GM23338 (cell line): ENCODE data around the gene NCLN. TPM values are rescaled to one million over a fixed set of nuclear protein-coding genes. Genes with fewer than 3 reads are reported as not detected.

Source experiments
- ATAC-seq: fragments of 200-7000 bp; cut with Tn5 transposase; 3 replicates; pipeline ENCODE4 v1.9.1; 2020
- DNase-seq: peaks from one replicate; pipeline ENCODE4 v3.0.0-alpha.2; 2015; ENCODE audit warnings: low spot score
- H2AFZ ChIP-seq: fragments of 200-600 bp; sonication (generic); 2 replicates; pipeline ENCODE4 v1.8.0; 2016; ENCODE audit warnings: antibody characterized with exemption, mild to moderate bottlenecking, moderate library complexity
- H3F3A ChIP-seq: fragments of 200-600 bp; sonication (generic); replicated peaks from 2 replicates; pipeline ENCODE4 v1.8.0; 2017; ENCODE audit warnings: antibody characterized with exemption, mixed run types, low read depth
- H3K27ac ChIP-seq: fragments of 200-600 bp; sonication (generic); 2 replicates; pipeline ENCODE4 v1.6.1; 2016; ENCODE audit warnings: low read depth
- H3K27me3 ChIP-seq: fragments of 200-600 bp; sonication (generic); 2 replicates; pipeline ENCODE4 v1.8.0; 2016; ENCODE audit warnings: mild to moderate bottlenecking, mixed run types, moderate library complexity; ENCODE audit not compliant: insufficient read depth
- H3K36me3 ChIP-seq: fragments of 200-600 bp; sonication (generic); 2 replicates; pipeline ENCODE4 v1.8.0; 2016; ENCODE audit warnings: mild to moderate bottlenecking; ENCODE audit not compliant: insufficient read depth
- H3K4me1 ChIP-seq: fragments of 200-600 bp; sonication (generic); 2 replicates; pipeline ENCODE4 v1.8.0; 2016; ENCODE audit warnings: mild to moderate bottlenecking, moderate library complexity; ENCODE audit not compliant: insufficient read depth
- H3K4me2 ChIP-seq: fragments of 200-600 bp; sonication (generic); 2 replicates; pipeline ENCODE4 v1.7.1; 2017; ENCODE audit warnings: mixed run types
- H3K4me3 ChIP-seq: fragments of 200-600 bp; sonication (generic); 2 replicates; pipeline ENCODE4 v1.6.1; 2016; ENCODE audit warnings: mixed run types
- H3K79me2 ChIP-seq: fragments of 200-600 bp; sonication (generic); replicated peaks from 2 replicates; pipeline ENCODE4 v1.8.0; 2017; ENCODE audit warnings: mild to moderate bottlenecking; ENCODE audit not compliant: insufficient read depth
- H3K9me2 ChIP-seq: fragments of 200-600 bp; sonication (generic); 2 replicates; pipeline ENCODE4 v1.8.0; 2017; ENCODE audit not compliant: insufficient read depth
- H4K20me1 ChIP-seq: fragments of 200-600 bp; sonication (generic); replicated peaks from 2 replicates; pipeline ENCODE4 v1.8.0; 2017; ENCODE audit warnings: mild to moderate bottlenecking; ENCODE audit not compliant: insufficient read depth
- H3K27ac Mint-ChIP-seq: 2 replicates; pipeline ENCODE4 v1.8.0; 2020; ENCODE audit warnings: inconsistent platforms, mild to moderate bottlenecking, moderate library complexity, mixed read lengths
- H3K27me3 Mint-ChIP-seq: 3 replicates; pipeline ENCODE4 v1.8.0; 2022; ENCODE audit warnings: low read depth, mild to moderate bottlenecking, moderate library complexity, mixed read lengths, inconsistent platforms; ENCODE audit not compliant: insufficient read depth, poor library complexity
- H3K36me3 Mint-ChIP-seq: 3 replicates; pipeline ENCODE4 v1.8.0; 2021; ENCODE audit warnings: low read depth, mild to moderate bottlenecking, inconsistent platforms, moderate library complexity, mixed read lengths
- H3K4me1 Mint-ChIP-seq: 3 replicates; pipeline ENCODE4 v1.8.0; 2020; ENCODE audit warnings: mild to moderate bottlenecking, inconsistent platforms, mixed read lengths
- H3K4me3 Mint-ChIP-seq: 3 replicates; pipeline ENCODE4 v1.8.0; 2021; ENCODE audit warnings: moderate library complexity, mild to moderate bottlenecking, inconsistent platforms, mixed read lengths
- H3K9me3 Mint-ChIP-seq: 3 replicates; pipeline ENCODE4 v1.8.0; 2020; ENCODE audit warnings: moderate library complexity, mild to moderate bottlenecking, inconsistent platforms, mixed read lengths
- CREB1 ChIP-seq: fragments of 250-450 bp; sonication (Bioruptor Pico); IDR thresholded peaks from 2 replicates; pipeline ENCODE4 v1.5.0; 2020; ENCODE audit warnings: low read depth, mild to moderate bottlenecking, moderate library complexity
- ETS1 ChIP-seq: IDR thresholded peaks from 2 replicates; pipeline ENCODE4 v1.6.1; 2016; ENCODE audit warnings: antibody characterized with exemption
- EZH2 ChIP-seq: fragments of 200-600 bp; sonication (generic); IDR thresholded peaks from one replicate; pipeline ENCODE4 v1.8.0; 2017; ENCODE audit warnings: antibody characterized with exemption, mild to moderate bottlenecking, low read depth; ENCODE audit not compliant: unreplicated experiment
- EZH2phosphoT487 ChIP-seq: fragments of 200-600 bp; sonication (generic); IDR thresholded peaks from one replicate; pipeline ENCODE4 v1.8.1; 2018; ENCODE audit warnings: antibody characterized with exemption; ENCODE audit not compliant: unreplicated experiment
- POLR2AphosphoS5 ChIP-seq: IDR thresholded peaks from 2 replicates; pipeline ENCODE4 v1.6.1; 2016; ENCODE audit warnings: antibody characterized with exemption, low read depth
- STAT1 ChIP-seq: IDR thresholded peaks from one replicate; pipeline ENCODE4 v1.6.1; 2016; ENCODE audit warnings: antibody characterized with exemption; ENCODE audit not compliant: unreplicated experiment
- ZNF114 ChIP-seq: fragments of 250-450 bp; sonication (Bioruptor Pico); IDR thresholded peaks from 2 replicates; pipeline ENCODE4 v1.5.0; 2020; ENCODE audit warnings: mild to moderate bottlenecking, moderate library complexity
- ZNF462 ChIP-seq: fragments of 250-450 bp; sonication (Bioruptor Pico); IDR thresholded peaks from 2 replicates; pipeline ENCODE4 v1.5.0; 2020; ENCODE audit warnings: mild to moderate bottlenecking, moderate library complexity
- polyA plus RNA-seq: library from polyadenylated mRNA; unstranded; fragments of >200 nt; fragmentation: Nextera tagmentation; extraction: Ambion mirVana; gene quantifications from 2 replicates; pipeline ENCODE4 v1.2.1, GENCODE V29; 2016
- total RNA-seq: library from RNA; depleted of rRNA; stranded (reverse); fragments of >200 nt; shearing (Covaris generic); gene quantifications from 2 replicates; pipeline ENCODE4 v1.2.3, GENCODE V29; 2014

The NCLN gene
- total and polyA plus RNA-seq, 2 experiments from 2014 or later, result 85.6 to 125 TPM

GRCh38 chr19:3229346-3229743 lies 43.6 kb downstream of the NCLN start (continued):
- TF ChIP-seq ZNF462, result no peak
- no peak for TF ChIP-seq EZH2
- TF ChIP-seq ZNF114, result no peak
- no peak for TF ChIP-seq ETS1
- no peak for TF ChIP-seq STAT1
- no peak for TF ChIP-seq EZH2phosphoT487

- peaks cover 28% of the 10 kb centered on the region for H3K4me1 Mint-ChIP-seq
- no peak overlapping the region for H3K27ac ChIP-seq
- no peak for ATAC-seq
- H4K20me1 ChIP-seq, result peaks cover 3% of the 10 kb centered on the region; the same call in 1 of the 2 replicates
- peaks cover 1% of the 10 kb centered on the region; the same call in 1 of the 3 replicates for H3K9me3 Mint-ChIP-seq
- H3K4me2 ChIP-seq, result no peak overlapping the region
- no peaks in the 10 kb centered on the region; the same call in 2 of the 3 replicates for H3K36me3 Mint-ChIP-seq
- H3K79me2 ChIP-seq, result no peaks in the 10 kb centered on the region
- H3K9me2 ChIP-seq, result 0 out of 2 replicates have a peak, but pooled peaks cover 5% of the 10 kb centered on the region
- peaks cover 21% of the 10 kb centered on the region for H3K27me3 Mint-ChIP-seq
- no peak overlapping the region for H3K4me3 Mint-ChIP-seq
- H3K36me3 ChIP-seq, result no peaks in the 10 kb centered on the region
- no peak overlapping the region for H3K27ac Mint-ChIP-seq
- no peak for DNase-seq
- peaks cover 11% of the 10 kb centered on the region for H3K4me1 ChIP-seq
- no peak overlapping the region for H2AFZ ChIP-seq
- H3K4me3 ChIP-seq, result no peak overlapping the region
- no peaks in the 10 kb centered on the region for H3K27me3 ChIP-seq
- 0 out of 2 replicates have a peak, but pooled peaks cover 2% of the 10 kb centered on the region for H3F3A ChIP-seq
- no peak for TF ChIP-seq CREB1
- TF ChIP-seq POLR2AphosphoS5, result no peak
- TF ChIP-seq ZNF462, result no peak
Measured at GRCh38 chr19:3229888-3230496, 44.3 kb downstream of the NCLN start.
